Uterus (tissue), 2 donors: ENCODE data around the gene MAFB.

Source experiments
- CTCF ChIP-seq, 4 experiments: fragments of 200-600 bp in 2 of 4; fragments of 450-650 bp in 2 of 4; sonication (generic) in 2 of 4; IDR thresholded peaks; one replicate each; pipeline ENCODE4 v1.5.1; 2016 to 2019; ENCODE audit warnings: antibody characterized with exemption in 4 of 4, mild to moderate bottlenecking in 2 of 4, moderate library complexity in 1 of 4
- POLR2A ChIP-seq, 2 donors: fragments of 450-650 bp; IDR thresholded peaks; one replicate each; pipeline ENCODE4 v1.6.1; 2016; ENCODE audit warnings: antibody characterized with exemption in 2 of 2, mild to moderate bottlenecking in 1 of 2, moderate library complexity in 1 of 2

- no peak for TF ChIP-seq POLR2A (IDR thresholded peaks at IDR 0.05)
- no peak for TF ChIP-seq CTCF (IDR thresholded peaks at IDR 0.05)
Observed at GRCh38 chr20:40702504-40702903, 13.5 kb upstream of the MAFB start.
